ENCODE data around the gene PABPN1.

PABPN1 gene

GRCh38 chr14:23359722-23360447 lies 38.6 kb downstream of the PABPN1 start:
- TF ChIP-seq CTCF (conservative IDR thresholded peaks at IDR 0.05) (no peak), ZFX (IDR thresholded peaks at IDR 0.05) (no peak)
- H3K27ac ChIP-seq = no peak overlapping the region

DNA sequence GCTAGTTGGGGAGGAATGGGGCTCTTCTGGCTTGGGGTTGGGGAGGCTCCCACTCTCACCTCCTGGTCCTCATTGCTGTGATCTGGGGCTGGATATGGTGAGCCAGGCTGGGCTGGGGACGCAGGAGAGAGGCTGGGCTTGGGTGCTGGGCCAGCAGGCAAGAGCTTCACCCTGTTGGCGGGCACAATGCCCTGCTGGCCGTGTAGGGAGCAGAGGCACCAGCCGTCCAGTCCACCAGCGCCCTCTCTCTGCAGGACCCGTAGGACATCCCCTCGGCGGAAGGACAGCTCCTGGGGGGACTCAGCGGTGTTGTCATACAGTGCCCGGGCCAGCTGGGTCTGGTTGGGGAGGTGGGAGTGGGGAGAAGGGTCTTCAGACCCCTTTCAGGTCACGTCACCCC lies 39.2 kb downstream of the PABPN1 start:
- no peak for TF ChIP-seq CTCF (conservative IDR thresholded peaks at IDR 0.05)
- TF ChIP-seq ZFX (IDR thresholded peaks at IDR 0.05) = no peak
- H3K27ac ChIP-seq = no peak overlapping the region

DNA sequence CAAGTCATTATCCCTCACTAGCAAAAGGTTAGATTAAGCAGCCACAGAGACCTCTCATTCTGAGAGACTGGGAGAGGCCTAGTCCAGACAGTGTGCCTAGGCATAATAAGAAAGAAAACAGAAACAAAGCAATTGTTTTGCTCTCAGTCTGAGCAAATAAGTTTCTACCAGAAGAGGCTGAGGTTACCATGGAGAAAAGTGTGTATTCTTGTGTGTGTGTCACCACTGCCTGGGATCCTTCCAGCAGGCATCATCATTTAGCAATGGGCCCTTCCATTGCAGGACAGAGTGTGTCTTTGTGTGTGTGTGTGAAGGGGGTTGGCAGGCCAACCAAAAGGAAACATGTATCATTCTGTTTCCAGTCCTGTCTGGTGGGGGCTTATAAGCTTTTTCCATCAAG lies 40.1 kb downstream of the PABPN1 start:
- no peak overlapping the region for H3K27ac ChIP-seq
- TF ChIP-seq ZFX (IDR thresholded peaks at IDR 0.05) (no peak), CTCF (conservative IDR thresholded peaks at IDR 0.05) (no peak)

DNA sequence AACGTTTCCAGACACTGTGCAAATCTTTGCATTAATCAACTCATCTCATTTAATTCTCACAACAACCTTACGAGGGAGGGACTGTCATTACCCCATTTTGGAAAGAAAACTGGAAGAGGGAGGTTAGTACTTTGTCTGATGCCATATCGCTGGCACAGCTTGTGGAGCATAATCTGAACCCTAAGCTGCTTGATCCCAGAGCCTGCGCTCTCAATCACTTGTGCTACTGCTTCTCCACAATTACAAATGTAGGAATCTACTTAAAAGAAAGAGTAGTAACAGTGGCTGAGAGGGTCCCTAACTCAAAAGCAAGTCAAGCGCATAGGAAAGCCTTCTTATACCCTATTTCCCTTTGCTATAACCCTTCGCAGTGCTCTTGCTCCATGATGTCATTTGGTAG lies 40.5 kb downstream of the PABPN1 start:
- no peak for TF ChIP-seq ZFX (IDR thresholded peaks at IDR 0.05)
- TF ChIP-seq CTCF (conservative IDR thresholded peaks at IDR 0.05) = no peak
- no peak overlapping the region for H3K27ac ChIP-seq

- TF ChIP-seq CTCF (conservative IDR thresholded peaks at IDR 0.05) (no peak), ZFX (IDR thresholded peaks at IDR 0.05) (no peak)
- H3K27ac ChIP-seq = no peak overlapping the region
These were observed 40.9 kb downstream of the PABPN1 start for GRCh38 chr14:23362200-23362599.

- H3K27ac ChIP-seq = peak overlapping the region; percentile 97
- TF ChIP-seq CTCF (conservative IDR thresholded peaks at IDR 0.05) = no peak
- no peak for TF ChIP-seq ZFX (IDR thresholded peaks at IDR 0.05)
These were observed 43.1 kb downstream of the PABPN1 start for GRCh38 chr14:23364164-23365035.
